ENCODE data around the gene CNTN4.
"Not testable (repeated sequence)": the region's sequence is repeated elsewhere in the genome, so short reads cannot be mapped to it uniquely, and the experiment has no call there.

The CNTN4 gene

DNA sequence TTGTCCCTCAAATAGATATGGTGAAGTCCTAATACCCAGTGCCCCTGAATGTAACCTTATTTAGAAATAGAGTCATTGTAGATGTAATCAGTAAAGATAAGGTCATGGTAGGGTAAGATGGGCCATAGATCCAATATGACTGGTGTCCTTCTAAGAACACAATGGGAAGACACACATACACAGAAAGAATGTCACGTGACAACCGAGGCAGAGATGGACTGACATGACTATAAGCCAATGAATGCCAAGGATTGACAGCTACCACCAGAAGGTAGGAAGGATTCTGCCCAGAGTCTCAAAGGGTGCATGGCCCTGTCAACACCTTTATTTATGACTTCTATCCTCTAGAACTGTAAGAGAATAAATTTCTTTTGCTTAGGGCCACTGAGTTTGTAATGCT, 780.4 kb downstream of the CNTN4 start:
- in situ Hi-C loops (cut with HindIII; ENCODE audit: low sequenced_read_pairs), result no loop called here

DNA sequence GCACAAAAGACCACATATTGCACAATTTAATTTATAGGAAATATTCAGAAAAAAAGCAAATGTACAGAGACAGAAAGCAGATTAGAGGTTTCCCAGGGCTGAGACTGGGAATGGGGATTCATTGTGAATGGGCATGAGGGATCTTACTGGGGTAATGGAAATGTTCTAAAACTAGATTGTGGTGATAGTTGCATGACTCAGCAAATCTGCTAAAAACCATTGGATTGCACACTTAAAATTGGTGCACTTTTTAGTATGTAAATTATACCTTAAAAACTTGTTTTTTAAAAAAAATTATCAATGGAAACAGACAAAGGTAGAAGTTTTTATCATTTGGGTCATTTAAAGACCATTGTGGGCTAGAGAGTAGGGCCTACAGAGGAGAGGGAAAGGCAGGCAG, 780.9 kb downstream of the CNTN4 start:
- in situ Hi-C loops (cut with HindIII; ENCODE audit: low sequenced_read_pairs), result no loop called here

DNA sequence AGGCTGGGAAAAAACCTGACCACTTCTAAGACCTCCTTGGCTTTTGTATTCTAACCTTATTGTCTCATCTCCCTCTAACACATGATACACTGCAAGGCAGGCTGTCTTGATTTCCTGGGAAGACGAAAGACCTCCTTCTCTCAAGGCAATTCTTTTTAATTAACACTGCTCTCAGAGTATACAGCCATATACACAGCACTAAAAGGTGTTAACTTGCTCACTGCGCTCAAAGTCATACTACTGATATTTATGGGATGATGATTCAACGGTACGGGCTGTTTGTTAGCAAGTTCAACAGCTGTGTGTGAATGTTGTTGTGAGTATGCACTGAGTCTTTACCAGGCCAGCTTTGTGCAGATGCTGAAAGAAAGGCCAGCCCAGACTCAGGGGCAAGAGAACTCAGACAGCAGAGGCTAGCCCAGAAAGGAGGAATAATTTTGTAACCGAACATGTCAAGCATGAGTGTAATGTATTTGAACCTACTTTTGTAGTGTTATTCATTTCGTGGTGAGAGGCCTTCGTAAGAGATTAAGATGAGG, 781.6 kb downstream of the CNTN4 start:
- in situ Hi-C loops (cut with HindIII; ENCODE audit: low sequenced_read_pairs), result no loop called here

DNA sequence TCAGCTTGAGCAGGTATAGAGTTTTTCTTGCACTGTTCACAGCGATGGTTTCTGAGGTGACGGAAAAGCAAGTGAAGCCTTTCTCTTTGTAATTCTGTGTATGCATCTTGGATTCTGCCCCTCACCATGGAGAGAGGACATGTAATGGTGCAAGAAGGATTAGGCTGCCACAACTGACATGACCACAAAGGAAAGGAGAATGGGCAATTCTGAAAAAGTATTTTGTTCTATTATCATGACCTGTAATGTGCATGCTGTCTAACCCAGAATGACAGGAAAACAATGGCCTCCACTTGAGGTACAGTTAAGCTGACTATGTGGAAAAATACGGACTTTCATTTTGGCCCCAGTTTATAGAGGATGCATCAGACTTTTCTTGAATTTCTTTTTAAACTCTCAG, 784.6 kb downstream of the CNTN4 start:
- in situ Hi-C loops (cut with HindIII; ENCODE audit: low sequenced_read_pairs), result no loop called here

DNA sequence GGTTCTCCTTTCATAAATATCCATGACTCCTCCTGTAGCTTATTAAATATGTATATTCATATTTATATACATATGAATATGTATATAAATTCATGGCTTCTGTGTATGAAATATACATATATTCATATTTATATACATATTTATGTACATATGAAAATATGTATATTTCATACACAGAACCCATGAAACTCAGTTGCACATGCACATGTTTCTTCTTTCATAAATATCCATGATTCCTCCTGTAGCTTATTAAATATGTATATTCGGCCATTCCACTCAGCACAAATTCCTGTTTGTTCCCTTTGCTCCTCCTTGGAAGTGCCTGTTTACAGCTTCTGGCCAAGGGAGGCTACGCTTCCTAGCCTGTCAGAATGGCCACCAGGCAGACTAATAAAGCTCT, 789.9 kb downstream of the CNTN4 start:
- in situ Hi-C loops (cut with HindIII; ENCODE audit: low sequenced_read_pairs), result no loop called here

DNA sequence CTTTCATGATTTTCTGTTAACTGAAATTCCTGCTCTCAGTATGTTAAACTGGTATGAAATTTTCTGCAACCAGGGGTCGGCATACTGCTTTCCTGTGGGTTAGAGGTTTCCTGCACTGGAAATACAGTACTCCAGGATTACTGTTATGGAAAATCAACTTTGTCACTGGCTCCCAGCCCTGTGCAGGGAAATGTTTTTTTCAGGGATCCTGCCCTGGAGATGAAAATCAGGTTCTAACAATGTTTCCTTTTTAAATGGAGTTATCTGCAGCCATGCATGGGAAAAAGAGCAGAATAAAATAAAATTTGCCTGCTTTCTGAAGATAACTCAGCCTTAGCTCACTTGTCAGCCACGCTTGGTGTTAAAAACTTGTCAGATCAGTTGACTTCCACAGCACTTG, 791.1 kb downstream of the CNTN4 start:
- in situ Hi-C loops (cut with HindIII; ENCODE audit: low sequenced_read_pairs), result no loop called here

DNA sequence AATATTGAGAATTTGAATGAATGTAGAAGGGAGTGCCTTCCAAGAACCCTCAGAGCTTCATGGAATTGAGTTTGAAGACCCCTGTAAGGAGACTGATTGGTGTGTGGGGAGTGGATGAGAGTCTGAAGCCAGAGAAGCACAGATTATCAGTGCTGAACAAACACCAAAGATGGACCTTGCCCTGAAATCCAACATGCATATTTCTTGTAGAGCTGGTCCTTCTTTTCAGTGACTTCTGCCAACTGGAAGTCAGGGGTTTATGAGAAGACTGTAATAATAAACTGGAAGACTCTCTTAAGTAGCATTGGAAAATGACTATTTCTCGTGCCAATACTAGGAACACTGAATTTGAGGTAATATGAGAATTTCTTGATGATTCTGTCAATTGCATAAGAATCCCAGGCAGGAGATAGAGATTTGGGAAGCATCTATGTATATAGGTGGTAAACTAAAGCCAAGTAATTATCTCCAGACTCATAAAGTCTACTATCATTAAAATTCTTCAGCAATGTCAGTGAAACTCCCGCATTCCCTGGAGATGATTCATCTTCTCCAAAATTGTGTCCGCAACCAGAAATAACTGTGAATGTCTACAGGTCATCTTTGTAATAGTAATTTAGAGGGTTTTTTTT, 797.8 kb downstream of the CNTN4 start:
- in situ Hi-C loops (cut with HindIII; ENCODE audit: low sequenced_read_pairs), result no loop called here

DNA sequence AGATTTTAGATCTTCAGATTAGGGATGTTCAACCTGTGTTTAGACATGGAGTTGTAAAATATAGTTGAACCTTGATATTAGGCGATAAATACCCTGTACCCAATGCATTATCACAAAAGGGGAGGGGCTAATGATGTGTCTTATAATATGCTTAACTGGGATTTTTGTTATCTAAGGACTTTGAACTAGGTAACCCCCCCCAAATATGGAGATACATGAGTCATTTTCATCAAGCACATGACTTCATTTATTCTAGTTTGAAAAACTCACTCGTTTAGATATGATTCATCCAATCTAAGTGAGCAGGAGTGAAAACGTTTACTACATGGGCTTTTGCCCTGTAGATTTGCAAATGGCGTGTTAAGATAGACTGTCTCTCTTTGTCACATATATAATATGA, 799.2 kb downstream of the CNTN4 start:
- in situ Hi-C loops (cut with HindIII; ENCODE audit: low sequenced_read_pairs), result no loop called here

DNA sequence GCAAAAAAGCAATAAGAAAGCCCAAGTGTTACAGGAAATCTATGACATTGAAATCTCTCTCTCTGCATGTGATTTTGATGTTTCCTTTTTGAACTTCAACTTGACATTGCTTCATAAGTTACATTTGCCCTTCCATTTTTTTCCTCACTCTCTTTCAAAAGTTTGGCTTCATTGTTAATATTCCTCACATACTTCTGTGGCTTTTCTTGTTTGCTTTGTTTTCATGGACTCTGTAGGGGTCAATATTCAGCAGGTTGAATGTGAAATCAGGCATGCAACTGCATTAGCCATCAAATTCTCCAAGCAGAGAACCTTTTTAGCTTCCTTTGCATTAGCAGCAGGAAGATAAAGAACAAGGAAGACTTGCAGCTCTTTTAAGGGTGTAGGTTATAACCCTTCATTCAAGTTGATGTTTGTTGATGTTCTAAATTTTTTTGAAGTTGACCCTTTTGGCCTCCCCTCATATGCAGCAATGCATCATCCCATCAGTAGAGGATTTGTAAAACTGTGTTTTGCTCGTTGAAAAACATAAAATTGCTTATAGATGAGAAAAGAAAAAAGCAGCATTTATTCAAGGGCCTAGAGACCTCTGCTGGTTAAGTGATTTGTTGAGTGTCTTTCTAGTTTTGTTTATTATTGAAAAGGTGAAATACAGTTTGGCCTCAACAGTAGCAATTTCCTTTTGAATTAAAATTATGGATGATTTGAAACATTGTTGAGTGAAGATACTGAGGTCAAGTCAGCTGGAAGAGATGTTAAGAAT, 800.1 kb downstream of the CNTN4 start:
- in situ Hi-C loops (cut with HindIII; ENCODE audit: low sequenced_read_pairs), result no loop called here

DNA sequence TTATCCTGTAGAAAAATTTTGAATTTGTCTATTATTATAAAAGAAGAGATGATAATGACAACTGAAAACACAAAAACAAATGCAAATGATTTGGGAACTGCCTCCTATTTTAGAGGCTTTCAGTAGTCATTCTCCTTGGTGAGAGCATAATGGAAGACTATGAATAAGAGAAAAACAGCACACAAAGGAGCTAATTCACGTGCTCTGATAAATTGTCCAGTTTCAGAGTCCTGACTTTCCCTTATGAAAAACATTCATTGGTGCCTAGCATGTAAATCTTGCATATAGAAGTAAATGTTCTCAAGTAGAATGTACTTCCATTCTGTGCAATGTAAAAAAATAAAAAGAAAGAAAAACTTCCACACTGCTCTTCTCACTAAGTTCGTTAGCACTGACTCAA, 805.4 kb downstream of the CNTN4 start:
- in situ Hi-C loops (cut with HindIII; ENCODE audit: low sequenced_read_pairs), result no loop called here

DNA sequence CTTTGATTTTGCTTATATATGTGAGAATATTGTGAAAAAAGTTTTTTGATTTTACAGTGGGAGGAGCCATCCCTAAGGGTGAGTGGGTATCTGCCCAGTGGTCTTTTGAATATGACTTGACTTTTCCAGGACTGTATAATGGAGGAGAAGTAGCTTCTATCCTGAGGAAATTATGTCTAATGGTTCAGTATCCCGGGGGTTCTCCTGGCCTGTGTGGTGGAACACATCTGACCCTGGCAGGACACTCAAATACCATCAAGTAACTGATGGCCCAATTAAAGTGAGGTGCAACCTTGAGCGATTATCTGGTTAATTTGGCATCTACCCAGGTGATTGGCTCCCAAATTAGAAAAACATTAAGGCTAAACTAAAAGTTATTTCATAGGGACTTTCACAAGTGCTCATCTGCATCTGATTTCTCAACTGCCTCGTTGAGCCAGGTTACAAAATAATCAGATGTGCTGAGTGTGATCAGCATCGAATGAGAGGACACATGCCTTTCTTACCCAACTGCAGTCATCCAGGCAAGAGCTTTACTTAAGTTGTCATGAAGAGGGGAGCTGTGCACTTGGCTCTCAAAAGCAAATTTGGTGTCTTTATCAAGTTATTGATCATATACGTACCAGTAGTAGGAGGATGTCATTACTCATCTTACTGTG, 810.2 kb downstream of the CNTN4 start:
- in situ Hi-C loops (cut with HindIII; ENCODE audit: low sequenced_read_pairs), result no loop called here

DNA sequence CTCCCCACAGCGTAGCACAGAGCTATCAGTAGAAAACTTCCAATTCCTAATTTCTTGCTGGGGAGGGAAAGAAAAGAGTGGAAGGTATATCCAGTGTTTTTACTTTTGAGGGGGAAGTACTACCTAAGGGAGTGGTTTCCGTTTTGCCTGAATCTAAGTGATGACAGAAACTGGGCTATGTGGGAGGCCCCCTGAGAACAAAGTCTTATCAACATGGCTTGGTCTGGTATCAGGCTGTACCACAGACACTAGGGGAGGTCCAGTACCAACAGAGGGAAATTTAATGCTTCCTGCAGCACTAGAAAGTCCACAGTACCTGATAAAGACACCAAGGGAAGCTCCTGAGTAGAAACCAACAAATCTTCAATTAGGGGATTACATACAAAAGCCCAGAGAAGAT, 812.3 kb downstream of the CNTN4 start:
- in situ Hi-C loops (cut with HindIII; ENCODE audit: low sequenced_read_pairs), result no loop called here

DNA sequence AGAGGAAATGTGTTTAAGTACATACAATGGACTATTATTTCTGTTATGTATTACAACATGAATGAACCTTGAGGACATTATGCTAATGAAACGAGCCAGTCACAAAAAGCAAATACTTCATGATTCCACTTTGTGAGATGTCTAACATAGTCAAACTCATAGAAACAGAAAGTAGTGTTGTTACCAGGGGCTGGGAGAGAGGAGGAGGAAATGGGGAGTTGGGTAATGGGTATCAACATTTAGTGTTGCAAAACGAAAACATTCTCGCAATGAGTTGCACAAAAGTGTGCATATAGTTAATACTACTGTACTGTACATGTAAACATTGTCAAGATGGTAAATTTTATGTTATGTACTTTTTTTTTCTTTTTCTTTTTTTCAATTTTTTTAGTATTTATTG, 817.2 kb downstream of the CNTN4 start:
- in situ Hi-C loops (cut with HindIII; ENCODE audit: low sequenced_read_pairs), result no loop called here

DNA sequence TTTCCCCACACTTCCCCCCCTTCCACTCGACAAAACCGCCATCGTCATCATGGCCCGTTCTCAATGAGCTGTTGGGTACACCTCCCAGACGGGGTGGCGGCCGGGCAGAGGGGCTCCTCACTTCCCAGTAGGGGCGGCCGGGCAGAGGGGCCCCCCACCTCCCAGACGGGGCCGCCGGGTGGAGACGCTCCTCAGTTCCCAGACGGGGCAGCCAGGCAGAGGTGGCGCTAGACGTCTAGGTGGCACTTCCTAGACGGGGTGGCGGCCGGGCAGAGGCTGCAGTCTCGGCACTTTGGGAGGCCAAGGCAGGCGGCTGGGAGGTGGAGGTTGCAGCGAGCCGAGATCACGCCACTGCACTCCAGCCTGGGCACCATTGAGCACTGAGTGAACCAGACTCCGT, 818.0 kb downstream of the CNTN4 start:
- in situ Hi-C loops (cut with HindIII; ENCODE audit: low sequenced_read_pairs), result not testable (repeated sequence)

DNA sequence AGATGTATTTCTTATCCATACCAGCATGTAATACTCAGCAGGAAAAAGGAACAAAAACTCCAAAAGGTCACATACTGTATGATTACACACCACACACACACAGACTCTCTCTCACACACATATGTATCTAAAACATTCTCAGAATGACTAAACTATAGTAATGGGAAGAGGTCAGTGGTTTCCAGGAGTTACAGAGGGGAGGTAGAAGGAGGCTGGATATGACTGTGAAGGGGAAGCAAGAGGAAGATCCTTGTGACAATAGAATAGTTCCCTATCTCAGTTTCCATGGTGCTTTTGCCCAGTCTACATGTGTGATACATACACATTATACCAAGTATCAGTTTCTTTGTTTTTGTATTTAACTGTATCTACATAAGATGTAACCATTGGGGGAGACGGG, 821.4 kb downstream of the CNTN4 start:
- in situ Hi-C loops (cut with HindIII; ENCODE audit: low sequenced_read_pairs), result no loop called here

DNA sequence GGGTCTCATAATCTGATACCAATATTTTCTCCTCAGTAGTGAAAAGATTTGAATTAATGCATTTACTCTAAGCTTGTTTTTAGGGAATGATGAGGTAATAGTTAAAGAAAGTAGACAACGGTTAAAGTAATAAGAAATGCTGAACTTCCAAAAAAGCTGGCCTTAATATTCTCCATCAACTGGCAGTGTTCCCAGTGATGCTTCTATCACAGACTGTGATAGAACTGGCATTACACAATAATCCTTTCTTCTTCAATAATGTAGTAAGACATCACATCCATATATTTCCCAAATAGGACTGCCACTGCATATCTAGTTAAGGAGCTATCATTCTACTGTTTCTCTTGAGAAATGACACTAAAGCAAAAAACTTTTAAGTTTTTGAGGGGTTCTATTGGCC, 822.8 kb downstream of the CNTN4 start:
- in situ Hi-C loops (cut with HindIII; ENCODE audit: low sequenced_read_pairs), result no loop called here

DNA sequence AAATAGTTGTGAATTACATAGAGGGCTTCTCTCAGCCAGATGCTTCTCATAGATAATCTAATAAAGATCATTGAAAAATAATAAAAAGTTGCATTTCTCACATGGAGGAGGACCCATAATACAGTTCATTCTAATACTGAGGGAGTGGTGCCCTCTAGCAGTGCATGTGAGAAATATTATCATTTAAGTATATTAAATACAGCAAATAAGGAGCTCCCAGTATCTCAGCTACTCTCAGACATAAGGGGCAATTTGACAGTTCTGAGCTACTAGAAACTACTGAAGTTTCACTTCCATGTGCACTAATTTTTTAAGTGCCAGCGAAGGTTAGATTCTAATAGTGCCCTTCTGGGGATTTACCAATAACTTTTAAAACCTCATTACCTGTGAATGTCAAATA, 823.2 kb downstream of the CNTN4 start:
- in situ Hi-C loops (cut with HindIII; ENCODE audit: low sequenced_read_pairs), result no loop called here

DNA sequence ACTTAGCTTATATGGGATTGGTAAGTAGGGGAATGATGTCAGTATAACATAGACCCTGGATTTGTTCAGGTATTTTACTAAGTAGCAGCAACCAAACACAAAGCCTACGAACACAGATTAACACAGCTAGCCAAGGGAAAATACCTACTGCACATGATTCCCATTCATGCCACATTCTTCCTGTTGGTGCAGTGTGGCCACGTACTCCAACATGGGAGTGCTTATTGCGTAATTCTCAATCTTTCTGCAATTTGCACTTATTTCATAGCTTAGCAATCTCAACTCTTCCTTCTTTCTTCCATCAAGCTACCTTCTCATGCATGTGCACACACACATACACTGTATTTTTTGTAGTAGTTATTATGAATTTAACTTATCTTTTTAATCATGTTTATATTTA, 824.7 kb downstream of the CNTN4 start:
- in situ Hi-C loops (cut with HindIII; ENCODE audit: low sequenced_read_pairs), result no loop called here

DNA sequence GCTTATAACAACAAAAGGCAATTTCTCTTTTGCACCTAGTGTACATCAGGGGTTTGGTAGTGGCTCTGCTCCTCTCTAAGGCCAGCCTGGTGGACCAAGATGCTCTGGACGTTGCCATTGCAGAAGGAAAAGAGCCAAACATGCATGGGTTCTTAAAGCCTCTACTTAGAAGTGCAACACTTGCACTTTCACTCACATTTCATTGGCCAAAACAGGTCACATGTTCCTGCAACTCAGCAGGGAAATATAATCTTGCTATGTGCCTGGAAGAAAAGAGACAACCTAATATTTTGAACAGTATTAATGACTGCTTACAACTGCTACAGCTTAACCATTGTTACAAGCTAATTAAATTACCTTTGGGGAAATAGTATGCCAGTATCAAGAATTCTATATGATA, 828.6 kb downstream of the CNTN4 start:
- in situ Hi-C loops (cut with HindIII; ENCODE audit: low sequenced_read_pairs), result no loop called here

DNA sequence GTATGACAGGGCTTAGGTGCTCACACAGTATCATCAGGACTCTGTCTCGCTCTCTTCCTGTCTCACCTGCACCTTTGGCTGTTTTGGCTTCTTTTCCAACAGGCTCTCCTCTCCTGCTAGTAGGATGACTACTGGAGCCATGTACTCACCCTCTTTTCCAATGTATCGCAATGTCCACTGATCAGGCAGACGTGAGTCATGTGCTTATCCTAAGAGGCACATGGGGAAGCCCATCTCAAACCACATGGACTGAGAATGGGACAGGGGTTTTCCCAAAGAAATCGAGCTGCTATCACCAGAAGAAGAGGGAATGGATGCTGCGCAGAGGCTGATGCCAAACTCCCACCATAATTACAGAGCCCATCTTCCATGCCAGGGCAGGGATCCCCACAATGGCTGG, 830.9 kb downstream of the CNTN4 start:
- in situ Hi-C loops (cut with HindIII; ENCODE audit: low sequenced_read_pairs), result no loop called here

DNA sequence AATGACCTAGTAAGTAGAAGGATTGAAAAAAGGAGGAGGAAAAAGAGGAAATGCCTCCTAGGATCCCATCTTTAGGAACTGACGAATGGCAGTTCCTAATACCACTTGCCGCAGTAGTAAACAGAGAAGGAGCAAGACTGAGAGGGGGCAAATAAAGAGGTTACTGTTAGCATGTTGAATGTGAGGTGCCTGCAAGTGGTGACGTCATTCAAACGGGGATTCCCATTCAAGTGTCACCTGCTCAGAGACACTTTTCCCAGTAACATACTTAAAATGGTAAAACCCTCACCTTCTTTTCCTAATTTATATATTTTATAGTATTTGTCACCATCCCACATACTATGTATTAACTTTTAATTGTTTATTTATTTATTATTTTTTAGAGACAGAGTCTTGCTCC, 832.6 kb downstream of the CNTN4 start:
- in situ Hi-C loops (cut with HindIII; ENCODE audit: low sequenced_read_pairs), result no loop called here

DNA sequence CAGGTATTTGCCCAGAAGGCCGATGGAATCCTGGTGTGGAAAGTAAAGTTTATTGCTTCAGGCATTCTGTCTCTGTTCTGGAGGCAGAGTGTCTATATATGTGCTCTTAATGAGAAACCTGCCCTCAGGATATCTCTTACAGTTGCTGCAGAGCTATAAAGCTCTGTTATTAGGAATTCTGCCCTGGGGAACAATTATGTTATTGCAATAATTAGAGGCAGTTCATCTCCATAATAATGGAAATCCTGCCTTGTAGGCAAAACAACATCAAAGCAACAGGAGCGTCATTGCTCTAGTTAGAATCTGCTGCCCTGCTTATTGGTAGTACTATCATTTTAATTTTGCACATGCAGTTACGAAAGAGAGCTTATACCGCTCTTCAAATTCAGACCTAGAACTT, 835.9 kb downstream of the CNTN4 start:
- in situ Hi-C loops (cut with HindIII; ENCODE audit: low sequenced_read_pairs), result no loop called here
